ENCODE data around the gene PHLDA3.

- no peak for TF ChIP-seq CTCF (IDR thresholded peaks at IDR 0.05; ENCODE audit: low read depth, low read length)
- no peak for TF ChIP-seq EZH2phosphoT487 (IDR thresholded peaks at IDR 0.05; ENCODE audit: low read depth)
Observed at GRCh38 chr1:201475915-201476669, 7.1 kb upstream of the PHLDA3 start.

Measured in OCI-LY3 (cell line).